Lung (tissue), 12 donors: ENCODE data around the gene ZFYVE1. TPM values are rescaled to one million over a fixed set of nuclear protein-coding genes. Genes with fewer than 3 reads are reported as not detected.

Experiments
- ATAC-seq: fragments of 200-7000 bp; cut with Tn5 transposase; one replicate; pipeline ENCODE4 v1.9.1; 2020; ENCODE audit warnings: moderate number of reproducible peaks; ENCODE audit not compliant: insufficient read depth, low FRiP score
- DNase-seq, 3 donors: peaks; one replicate each; pipeline ENCODE4 v3.0.0-alpha.2; 2013 to 2017
- H3K27ac ChIP-seq, 2 donors: one replicate each; pipeline ENCODE4 v1.5.1; 2013; ENCODE audit warnings: mild to moderate bottlenecking in 2 of 2, moderate library complexity in 2 of 2, control low read depth in 1 of 2, inconsistent platforms in 1 of 2, low read depth in 1 of 2, low read length in 1 of 2
- H3K27me3 ChIP-seq, 3 donors: one replicate each; pipeline ENCODE4 v1.5.1; 2013; ENCODE audit warnings: low read length in 2 of 3; ENCODE audit not compliant: control insufficient read depth in 3 of 3, insufficient read depth in 3 of 3
- H3K36me3 ChIP-seq, 4 donors: one replicate each; pipeline ENCODE4 v1.5.1; 2013; ENCODE audit warnings: low read length in 4 of 4, mild to moderate bottlenecking in 1 of 4, moderate library complexity in 1 of 4; ENCODE audit not compliant: control insufficient read depth in 4 of 4, insufficient read depth in 4 of 4
- H3K4me1 ChIP-seq, 5 donors: one replicate each; pipeline ENCODE4 v1.5.1; 2013; ENCODE audit warnings: low read length in 5 of 5, mild to moderate bottlenecking in 2 of 5, moderate library complexity in 1 of 5; ENCODE audit not compliant: control insufficient read depth in 5 of 5, insufficient read depth in 5 of 5
- H3K4me3 ChIP-seq: one replicate; pipeline ENCODE4 v1.5.1; 2013; ENCODE audit warnings: mild to moderate bottlenecking, control low read depth, moderate library complexity
- H3K9ac ChIP-seq, 2 donors: one replicate each; pipeline ENCODE4 v1.5.1; 2013; ENCODE audit warnings: low read length in 2 of 2, control low read depth in 1 of 2; ENCODE audit not compliant: insufficient read depth in 1 of 2
- H3K9me3 ChIP-seq, 4 donors: one replicate each; pipeline ENCODE4 v1.5.1; 2013; ENCODE audit warnings: low read length in 3 of 4, mild to moderate bottlenecking in 1 of 4, moderate library complexity in 1 of 4; ENCODE audit not compliant: control insufficient read depth in 4 of 4, insufficient read depth in 3 of 4
- WGBS, 2 donors: extraction: QIAGEN DNeasy Blood & Tissue Kit; methylation state at CpG; one replicate each; pipeline ENCODE4 v1.1.7; 2013; 5-methylcytosine and 5-hydroxymethylcytosine counted together
- polyA plus RNA-seq, 2 donors: library from polyadenylated mRNA; stranded (reverse); fragments of 200-250 nt; gene quantifications; one replicate each; pipeline ENCODE4 v1.2.1, GENCODE V29; 2013
- total RNA-seq, 2 donors: library from RNA; depleted of rRNA in 1 of 2; stranded (reverse); fragments of >200 nt in 1 of 2; gene quantifications; one replicate each; pipeline ENCODE4 v1.2.1, GENCODE V29; 2014 to 2021
- TF ChIP-seq, protein P1 (sequence below): IDR thresholded peaks from 2 replicates; pipeline ENCODE4 v1.5.1; 2012; ENCODE audit warnings: mild to moderate bottlenecking; ENCODE audit errors: control extremely low read depth, extremely low read depth
- donor health status: control.
- donor health status: control.
- donor health status: Bipolar disorder and iron deficiency.
- donor health status: healthy.
- donor health status: DM: yes; HTN: yes; CAD: no.

Gene ZFYVE1
- total and polyA plus RNA-seq, 4 donors: 4.1 to 17.7 (median 14.2) TPM

DNA sequence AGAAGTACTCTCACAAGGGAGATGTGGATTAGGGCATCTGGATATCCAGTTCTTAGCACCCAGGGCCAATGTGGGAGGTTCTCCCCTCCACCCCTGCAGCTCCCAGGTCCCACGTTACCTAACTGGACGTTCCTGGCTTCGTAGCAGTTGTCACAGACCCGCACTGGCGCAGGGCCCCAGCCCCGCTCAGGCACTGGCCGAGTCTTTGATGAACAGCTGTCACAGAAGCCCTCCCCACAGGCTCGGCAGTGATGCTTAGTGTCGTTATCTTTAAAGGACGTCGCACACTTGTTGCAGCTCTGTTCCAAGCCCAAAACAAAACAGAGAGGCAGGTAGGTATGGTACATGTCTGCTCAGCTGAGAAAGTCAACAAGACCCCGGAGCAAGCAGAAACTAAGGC lies 52.2 kb downstream of the ZFYVE1 start:
- Histone ChIP-seq H3K9ac (no peak overlapping the region), H3K27me3 (no peaks in the 10 kb centered on the region), H3K4me3 (no peak overlapping the region), H3K9me3 (no peaks in the 10 kb centered on the region), H3K4me1 (no peaks in the 10 kb centered on the region), H3K27ac (no peak overlapping the region), H3K36me3 (peaks cover 14 to 51% (median 43%) of the 10 kb centered on the region in 4 donors)
- WGBS, 2 donors: 95 to 97% methylated on average over 12 of the region's 12 CpGs
- no peak for ATAC-seq
- TF ChIP-seq, protein P1, sequence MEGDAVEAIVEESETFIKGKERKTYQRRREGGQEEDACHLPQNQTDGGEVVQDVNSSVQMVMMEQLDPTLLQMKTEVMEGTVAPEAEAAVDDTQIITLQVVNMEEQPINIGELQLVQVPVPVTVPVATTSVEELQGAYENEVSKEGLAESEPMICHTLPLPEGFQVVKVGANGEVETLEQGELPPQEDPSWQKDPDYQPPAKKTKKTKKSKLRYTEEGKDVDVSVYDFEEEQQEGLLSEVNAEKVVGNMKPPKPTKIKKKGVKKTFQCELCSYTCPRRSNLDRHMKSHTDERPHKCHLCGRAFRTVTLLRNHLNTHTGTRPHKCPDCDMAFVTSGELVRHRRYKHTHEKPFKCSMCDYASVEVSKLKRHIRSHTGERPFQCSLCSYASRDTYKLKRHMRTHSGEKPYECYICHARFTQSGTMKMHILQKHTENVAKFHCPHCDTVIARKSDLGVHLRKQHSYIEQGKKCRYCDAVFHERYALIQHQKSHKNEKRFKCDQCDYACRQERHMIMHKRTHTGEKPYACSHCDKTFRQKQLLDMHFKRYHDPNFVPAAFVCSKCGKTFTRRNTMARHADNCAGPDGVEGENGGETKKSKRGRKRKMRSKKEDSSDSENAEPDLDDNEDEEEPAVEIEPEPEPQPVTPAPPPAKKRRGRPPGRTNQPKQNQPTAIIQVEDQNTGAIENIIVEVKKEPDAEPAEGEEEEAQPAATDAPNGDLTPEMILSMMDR: no peak
- DNase-seq: no peak

DNA sequence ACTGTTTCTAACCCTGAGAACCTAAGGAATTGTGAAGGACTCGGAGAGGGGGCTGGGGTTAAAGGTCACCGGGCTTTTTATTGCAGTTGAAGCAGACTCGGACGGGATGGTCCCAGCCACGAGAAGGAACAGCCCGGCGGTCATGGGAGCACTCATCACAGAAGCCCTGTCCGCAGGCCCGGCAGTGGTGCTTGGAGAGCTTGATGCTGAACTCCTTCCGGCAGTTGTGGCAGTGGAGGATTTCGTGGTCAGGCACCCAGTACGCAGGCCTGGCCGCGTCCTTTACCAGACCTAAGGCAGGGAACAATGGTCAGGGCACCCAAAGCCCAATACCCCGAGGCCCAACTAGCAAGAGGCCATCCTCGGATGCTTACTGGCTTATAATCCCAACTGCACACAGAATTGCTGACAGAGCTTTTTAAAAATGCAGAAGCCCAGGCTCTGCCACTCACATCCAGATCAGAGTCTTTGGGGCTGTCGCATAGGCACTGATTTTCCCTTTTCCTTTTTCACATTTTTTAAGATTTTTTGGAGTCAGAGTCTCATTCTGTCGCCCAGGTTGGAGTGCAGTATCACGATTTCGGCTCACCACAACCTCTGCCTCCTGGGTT lies 56.0 kb downstream of the ZFYVE1 start:
- TF ChIP-seq, protein P1: no peak
- no peaks in the 10 kb centered on the region for H3K9me3 ChIP-seq
- H3K9ac ChIP-seq: no peak overlapping the region
- no peak overlapping the region for H3K27ac ChIP-seq
- no peaks in the 10 kb centered on the region for H3K4me1 ChIP-seq
- H3K4me3 ChIP-seq: no peak overlapping the region
- WGBS, 2 donors: 94 to 97% methylated on average over 20 of the region's 20 CpGs
- no peak for DNase-seq
- no peak for ATAC-seq
- no peaks in the 10 kb centered on the region for H3K27me3 ChIP-seq
- peaks cover 9 to 49% (median 34%) of the 10 kb centered on the region in 4 donors for H3K36me3 ChIP-seq

DNA sequence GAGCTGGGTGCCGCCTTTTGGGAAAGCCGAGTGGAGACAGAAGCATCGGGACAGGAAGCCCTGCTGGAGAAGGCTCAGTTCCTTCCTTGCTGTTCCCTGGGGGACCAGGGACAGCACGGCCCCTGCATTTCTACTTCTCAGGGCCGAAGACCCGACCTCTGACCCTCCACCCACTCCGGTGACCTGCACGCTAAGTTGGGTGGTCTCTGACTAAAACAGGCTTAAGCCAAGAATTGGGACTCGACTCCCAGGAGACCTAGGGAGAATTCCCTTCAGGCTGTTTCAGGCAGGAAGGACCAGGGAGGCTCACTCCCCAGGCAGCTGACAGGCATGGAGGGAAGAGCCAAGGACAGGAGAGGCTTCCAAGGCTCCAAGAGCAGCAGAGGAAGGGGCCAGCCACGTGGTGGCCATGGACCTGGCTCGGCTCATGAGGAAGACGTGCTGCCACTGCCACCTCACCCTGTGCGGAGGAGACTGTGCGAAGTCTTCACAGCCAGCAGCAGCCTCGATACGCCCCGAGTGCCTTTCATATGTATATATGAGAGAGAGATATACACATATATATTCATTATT lies 56.8 kb downstream of the ZFYVE1 start:
- no peak for ATAC-seq
- DNase-seq: no peak
- Histone ChIP-seq H3K36me3 (peaks cover 9 to 45% (median 27%) of the 10 kb centered on the region in 4 donors), H3K9ac (no peak overlapping the region), H3K9me3 (no peaks in the 10 kb centered on the region), H3K4me1 (peaks cover 0 to 2% (median 0%) of the 10 kb centered on the region in 5 donors), H3K4me3 (no peak overlapping the region), H3K27ac (no peak overlapping the region), H3K27me3 (no peaks in the 10 kb centered on the region)
- TF ChIP-seq, protein P1: no peak
- WGBS, 2 donors: 92 to 93% methylated on average over 17 of the region's 17 CpGs
